HG02571 (cell line): ENCODE data around the gene ATP6V1B1.

Source experiments
- ATAC-seq: cut with Tn5 transposase; IDR thresholded peaks from one replicate; pipeline ENCODE4 v1.9.1; 2021; ENCODE audit warnings: mild to moderate bottlenecking, moderate library complexity; ENCODE audit not compliant: unreplicated experiment

Gene ATP6V1B1

GRCh38 chr2:70901227-70902066, 34.3 kb upstream of the ATP6V1B1 start:
- ATAC-seq = no peak

- ATAC-seq = no peak
Observed at GRCh38 chr2:70902067-70902442, 33.6 kb upstream of the ATP6V1B1 start.

- no peak for ATAC-seq
Observed at GRCh38 chr2:70902579-70902978, 33.1 kb upstream of the ATP6V1B1 start.

DNA sequence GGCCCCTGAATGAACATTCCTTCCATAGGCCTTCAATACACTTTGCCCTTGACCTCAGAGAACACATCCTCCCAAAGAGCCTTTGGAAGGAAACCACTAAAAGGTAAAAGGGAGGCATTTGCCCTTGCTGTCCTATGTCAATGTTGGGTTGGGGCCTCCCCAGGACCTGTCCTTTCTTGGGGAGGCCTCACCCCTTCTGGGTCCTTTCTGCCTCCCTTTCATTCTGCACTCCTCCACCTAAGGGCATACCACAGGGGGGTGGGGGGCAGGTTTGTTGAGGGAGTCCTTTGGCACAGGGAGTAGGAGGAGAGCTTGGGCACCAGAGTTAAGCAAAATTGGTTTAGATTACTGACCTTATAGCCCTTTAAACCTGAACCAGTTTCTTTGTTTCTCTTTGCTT, 32.5 kb upstream of the ATP6V1B1 start:
- ATAC-seq = no peak

GRCh38 chr2:70903641-70904340, 31.9 kb upstream of the ATP6V1B1 start:
- ATAC-seq = no peak

GRCh38 chr2:70904371-70905216, 31.1 kb upstream of the ATP6V1B1 start:
- no peak for ATAC-seq

- ATAC-seq = no peak
Observed at GRCh38 chr2:70905443-70906421, 30.0 kb upstream of the ATP6V1B1 start.

DNA sequence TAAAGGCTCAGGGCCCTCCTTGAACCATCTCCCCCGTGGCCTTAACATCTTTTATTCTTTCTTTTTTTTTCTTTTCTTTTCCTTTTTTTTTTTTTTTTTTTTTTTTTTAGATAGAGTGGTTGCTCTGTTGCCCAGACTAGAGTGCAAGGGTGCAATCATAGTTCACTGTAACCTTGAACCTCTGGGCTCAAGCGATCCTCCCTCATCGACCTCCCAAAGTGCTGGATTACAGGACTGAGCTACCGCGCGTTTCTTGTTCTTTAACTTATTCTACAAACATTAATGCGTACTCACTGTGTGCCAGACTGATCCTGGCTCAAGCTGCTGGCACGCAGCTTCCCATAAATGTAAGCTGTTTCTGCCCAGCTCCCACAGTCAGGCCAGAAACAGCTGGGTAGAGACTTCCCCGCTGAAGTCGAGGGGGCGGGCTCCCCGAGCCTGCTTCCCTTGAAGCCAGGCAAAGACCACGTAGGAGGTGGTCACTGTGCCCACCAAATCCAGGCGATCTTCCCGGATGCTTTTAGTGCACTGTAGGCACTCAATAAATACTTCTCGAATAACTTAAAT, 29.2 kb upstream of the ATP6V1B1 start:
- ATAC-seq = no peak

DNA sequence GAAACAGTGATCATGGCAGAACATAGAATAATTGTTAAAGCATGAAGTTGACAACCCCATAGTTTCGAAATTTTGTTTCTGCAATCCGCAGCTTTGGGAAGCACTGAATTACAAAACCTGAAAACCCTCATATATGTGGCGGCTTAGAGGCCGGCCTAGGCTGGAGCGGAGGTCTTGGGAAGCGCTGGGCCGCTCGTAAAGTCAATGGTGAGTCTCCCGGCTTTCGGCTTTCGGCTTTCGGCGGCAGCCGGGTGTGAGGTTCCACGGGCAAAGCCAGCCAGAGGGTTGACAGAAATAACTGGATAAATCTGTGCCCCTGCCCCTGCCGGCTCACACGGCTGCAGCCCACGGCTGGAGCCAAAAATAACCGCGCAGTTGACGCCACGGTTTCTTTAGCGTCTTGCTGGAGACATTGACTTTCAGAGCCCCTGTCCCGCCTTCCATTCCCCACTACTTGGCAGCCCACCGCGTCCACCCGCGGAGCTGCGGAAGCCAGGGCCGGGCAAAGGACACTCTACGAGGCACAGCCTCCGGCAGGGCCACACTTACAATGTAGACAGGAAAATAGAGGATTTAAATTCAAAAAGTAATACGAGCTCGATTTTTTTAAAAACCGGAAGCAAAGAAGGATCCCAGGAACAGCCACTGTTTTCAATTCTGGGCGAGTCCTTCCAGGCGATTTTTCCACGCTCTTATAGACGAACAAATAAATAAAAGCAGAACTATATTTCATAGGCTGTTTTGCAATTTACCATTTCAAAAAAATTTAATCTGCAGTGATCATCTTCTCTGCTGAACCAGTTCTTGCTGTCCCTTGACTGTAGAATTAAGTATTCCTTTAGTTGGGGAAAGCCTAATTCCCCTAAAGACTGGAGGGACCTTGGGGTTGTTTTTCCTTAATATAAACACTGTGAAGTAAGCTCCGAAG, 28.3 kb upstream of the ATP6V1B1 start:
- ATAC-seq = no peak

- ATAC-seq = no peak
Observed at GRCh38 chr2:70916291-70916690, 19.4 kb upstream of the ATP6V1B1 start.

DNA sequence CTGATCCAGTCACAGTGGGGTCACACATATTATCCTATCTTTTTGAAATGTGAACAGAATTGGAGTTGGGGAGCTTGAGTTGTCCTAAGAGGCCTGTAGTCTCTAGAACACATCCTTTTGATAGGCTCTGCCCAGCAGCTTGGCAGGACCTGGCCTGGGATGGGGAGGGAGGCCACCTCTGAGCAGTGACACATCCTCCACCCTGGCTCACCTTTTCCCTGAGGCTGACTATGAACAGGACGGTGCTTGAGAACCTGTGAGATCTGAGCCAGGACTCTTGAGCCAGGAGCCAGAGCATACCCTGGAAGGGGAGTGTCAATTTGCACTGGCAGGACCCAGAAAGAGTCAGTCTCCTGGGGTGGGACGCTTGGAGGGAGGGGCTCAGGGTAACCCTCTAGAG, 17.7 kb upstream of the ATP6V1B1 start:
- no peak for ATAC-seq

DNA sequence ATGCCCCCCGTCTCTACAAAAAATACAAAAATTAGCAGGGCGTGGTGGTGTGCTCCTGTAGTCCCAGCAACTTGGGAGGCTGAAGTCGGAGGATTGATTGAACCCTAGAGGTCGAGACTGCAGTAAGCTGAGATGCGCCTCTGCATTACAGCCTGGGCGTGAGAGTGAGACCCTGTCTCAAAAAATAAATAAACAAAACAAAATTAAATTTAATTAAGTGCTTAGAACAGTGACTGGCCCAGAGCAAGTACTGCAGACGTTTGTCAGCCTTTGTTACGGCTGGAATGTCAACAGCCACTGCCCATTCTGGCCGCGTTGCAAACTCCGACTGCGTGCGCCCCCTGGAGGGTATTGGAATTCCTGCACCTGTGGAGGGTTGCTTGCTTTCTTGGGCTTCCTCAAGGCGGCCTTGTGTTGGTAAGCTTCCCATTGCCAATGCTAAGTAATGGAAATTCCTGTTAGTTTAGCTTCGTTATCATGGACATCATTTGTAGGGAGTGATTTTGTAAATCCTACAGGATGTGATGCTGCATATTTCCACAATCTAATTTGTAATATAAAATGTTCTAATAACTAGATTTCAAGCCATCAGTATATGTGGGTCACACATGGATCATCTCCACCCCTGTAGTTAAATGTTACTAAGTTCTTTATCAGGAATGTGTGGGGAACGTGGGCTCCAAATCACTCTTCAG, 15.9 kb upstream of the ATP6V1B1 start:
- ATAC-seq = no peak

- ATAC-seq = no peak
Observed at GRCh38 chr2:70920367-70920715, 15.4 kb upstream of the ATP6V1B1 start.

DNA sequence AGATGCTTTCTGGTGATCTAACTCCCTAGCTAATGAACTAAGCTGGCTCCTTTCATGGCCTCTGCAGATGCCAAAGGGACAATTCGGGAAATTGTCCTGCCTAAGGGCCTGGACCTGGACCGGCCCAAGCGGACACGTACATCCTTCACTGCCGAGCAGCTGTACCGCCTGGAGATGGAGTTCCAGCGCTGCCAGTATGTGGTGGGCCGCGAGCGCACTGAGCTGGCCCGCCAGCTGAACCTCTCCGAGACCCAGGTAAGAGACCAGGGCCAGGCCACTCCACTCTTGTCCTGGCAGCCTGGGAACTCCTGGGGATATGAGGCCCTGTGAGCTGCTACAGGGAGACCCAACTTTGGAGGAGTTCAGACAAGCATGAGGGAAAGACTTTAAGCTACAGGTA, 14.7 kb upstream of the ATP6V1B1 start:
- no peak for ATAC-seq

DNA sequence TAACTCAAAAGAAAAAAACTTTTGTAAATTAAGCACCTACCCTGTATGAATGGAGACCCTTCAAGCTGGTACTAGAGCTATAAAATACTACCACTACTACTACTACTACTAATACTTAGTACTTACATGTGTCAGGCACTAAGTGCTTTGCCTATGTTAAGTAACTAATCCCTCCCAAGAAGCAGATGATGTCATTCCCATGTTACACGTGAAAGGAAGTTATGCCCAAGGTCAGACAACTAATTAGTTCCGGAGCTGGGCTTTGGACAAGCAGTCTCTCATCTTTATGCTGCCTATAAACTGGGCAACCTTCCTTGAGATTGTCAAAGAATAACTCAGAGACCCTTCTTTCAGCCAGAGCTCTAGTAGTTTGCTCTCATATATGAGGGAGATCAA, 13.9 kb upstream of the ATP6V1B1 start:
- no peak for ATAC-seq

DNA sequence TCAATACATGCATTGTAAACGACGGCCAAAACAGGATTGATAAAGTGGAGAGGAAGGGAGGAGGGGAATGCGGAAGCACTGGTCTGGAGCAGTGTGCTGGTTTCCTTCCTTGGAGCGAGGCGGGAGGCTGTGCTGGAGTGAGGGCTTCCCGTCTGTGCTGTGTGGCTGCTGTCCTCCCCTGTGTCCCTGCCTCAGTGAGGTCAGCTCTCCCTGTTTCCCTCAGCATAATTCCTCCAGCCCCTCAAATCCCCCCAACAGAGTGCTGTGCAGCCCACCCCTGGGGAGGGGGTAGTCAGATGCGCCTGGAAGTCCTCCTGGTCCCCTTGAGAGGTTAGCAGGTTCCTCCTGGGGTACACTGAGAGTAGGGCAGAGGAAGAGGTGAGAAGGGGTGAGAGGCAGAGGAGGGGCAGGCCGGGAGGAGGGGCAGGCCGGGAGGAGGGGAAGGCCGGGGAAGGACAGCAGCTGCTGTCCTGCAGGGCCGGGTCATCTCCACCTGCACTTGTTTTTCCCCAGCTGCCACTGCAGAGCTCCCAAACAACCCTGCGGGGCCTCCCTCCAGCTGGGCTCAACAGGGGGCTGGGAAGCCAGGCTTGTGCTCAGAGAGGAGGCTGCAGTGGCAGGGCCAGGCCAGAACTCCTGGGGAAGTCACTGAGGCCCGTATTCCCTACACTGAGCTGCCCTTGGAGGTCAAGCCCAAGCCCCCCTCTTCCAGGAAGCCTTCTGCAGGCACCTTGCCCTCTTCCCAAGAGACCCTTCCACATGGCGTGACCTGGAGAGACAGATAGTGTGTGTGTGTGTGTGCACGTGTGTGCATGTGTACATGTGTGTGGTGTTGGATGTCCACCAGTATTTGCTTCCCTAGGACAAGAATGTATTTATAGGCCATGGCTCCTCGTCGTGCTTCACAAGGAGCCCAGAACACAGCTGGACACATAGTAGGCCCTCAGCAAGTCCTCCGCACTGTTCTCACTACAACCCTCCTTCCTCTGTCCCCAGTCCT, 13.2 kb upstream of the ATP6V1B1 start:
- no peak for ATAC-seq

DNA sequence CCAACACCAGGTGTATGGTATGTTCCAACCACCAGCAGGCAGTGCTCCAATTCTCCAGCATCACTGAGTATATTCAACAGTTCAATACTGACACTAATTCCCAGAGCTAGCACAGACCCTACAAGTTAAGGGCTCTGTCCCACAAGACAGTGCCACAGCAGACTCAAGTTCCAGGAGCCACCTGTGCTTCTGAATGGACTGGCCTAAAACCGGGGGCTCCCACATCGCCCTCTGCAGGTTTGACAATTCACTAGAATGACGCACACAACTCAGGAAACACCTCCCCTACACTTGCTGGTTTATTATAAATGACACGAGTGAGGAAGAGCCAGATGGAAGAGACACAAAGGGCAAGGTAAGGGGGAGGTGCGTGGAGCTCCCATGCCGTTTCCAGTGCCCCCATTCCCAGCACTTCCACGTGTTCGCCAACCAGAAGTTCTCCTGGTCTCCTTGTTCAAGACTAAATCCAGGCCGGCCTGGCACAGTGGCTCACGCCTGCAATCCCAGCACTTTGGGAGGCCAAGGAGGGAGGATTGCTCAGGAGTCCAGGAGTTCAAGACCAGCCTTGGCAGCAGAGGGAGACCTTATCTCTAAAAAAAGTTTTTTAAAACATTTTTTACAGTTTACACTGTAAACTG, 12.2 kb upstream of the ATP6V1B1 start:
- no peak for ATAC-seq
